ENCODE results near the gene IMMP2L.

DNA sequence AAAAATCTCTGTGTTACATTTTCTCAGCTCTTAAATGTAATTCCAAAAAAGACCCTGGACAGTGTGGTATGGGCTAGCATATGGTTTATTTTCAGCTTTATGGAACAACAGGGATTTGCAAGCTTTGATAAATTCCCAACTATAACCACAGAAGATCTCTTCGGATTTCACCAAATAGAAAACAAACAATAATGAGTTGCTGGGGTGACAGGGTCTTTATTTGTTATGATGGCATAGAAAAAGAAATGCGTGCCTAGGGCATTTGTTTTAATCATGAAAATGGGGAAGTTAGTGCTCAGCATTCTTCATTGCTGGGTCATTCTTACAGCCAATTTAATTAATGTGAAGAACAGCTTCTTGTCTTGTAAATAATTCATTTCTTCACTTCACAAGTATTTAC, 332.4 kb downstream of the IMMP2L start:
- TF ChIP-seq, protein P1, sequence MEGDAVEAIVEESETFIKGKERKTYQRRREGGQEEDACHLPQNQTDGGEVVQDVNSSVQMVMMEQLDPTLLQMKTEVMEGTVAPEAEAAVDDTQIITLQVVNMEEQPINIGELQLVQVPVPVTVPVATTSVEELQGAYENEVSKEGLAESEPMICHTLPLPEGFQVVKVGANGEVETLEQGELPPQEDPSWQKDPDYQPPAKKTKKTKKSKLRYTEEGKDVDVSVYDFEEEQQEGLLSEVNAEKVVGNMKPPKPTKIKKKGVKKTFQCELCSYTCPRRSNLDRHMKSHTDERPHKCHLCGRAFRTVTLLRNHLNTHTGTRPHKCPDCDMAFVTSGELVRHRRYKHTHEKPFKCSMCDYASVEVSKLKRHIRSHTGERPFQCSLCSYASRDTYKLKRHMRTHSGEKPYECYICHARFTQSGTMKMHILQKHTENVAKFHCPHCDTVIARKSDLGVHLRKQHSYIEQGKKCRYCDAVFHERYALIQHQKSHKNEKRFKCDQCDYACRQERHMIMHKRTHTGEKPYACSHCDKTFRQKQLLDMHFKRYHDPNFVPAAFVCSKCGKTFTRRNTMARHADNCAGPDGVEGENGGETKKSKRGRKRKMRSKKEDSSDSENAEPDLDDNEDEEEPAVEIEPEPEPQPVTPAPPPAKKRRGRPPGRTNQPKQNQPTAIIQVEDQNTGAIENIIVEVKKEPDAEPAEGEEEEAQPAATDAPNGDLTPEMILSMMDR (conservative IDR thresholded peaks at IDR 0.05), result no peak
- TF ChIP-seq ZFX (IDR thresholded peaks at IDR 0.05), result no peak

All from C4-2B (cell line).